ENCODE data around the gene PHLDA3.

Gene PHLDA3

GRCh38 chr1:201506092-201506491, 37.1 kb upstream of the PHLDA3 start:
- Histone ChIP-seq H3K4me1 (ENCODE audit: control insufficient read depth in 1 of 2, insufficient read depth in 1 of 2, low read depth in 1 of 2, low read length in 1 of 2) (peaks cover 38 to 50% of the 10 kb centered on the region in 2 experiments), H3K9me3 (no peaks in the 10 kb centered on the region), H3K27ac (peak overlapping the region; percentile 82), H3K27me3 (no peaks in the 10 kb centered on the region), H3K4me3 (ENCODE audit: low read depth in 1 of 2, low read length in 1 of 2) (peak overlapping the region; percentile 63 to 70), H3K36me3 (no peaks in the 10 kb centered on the region)
- TF ChIP-seq, protein P1, sequence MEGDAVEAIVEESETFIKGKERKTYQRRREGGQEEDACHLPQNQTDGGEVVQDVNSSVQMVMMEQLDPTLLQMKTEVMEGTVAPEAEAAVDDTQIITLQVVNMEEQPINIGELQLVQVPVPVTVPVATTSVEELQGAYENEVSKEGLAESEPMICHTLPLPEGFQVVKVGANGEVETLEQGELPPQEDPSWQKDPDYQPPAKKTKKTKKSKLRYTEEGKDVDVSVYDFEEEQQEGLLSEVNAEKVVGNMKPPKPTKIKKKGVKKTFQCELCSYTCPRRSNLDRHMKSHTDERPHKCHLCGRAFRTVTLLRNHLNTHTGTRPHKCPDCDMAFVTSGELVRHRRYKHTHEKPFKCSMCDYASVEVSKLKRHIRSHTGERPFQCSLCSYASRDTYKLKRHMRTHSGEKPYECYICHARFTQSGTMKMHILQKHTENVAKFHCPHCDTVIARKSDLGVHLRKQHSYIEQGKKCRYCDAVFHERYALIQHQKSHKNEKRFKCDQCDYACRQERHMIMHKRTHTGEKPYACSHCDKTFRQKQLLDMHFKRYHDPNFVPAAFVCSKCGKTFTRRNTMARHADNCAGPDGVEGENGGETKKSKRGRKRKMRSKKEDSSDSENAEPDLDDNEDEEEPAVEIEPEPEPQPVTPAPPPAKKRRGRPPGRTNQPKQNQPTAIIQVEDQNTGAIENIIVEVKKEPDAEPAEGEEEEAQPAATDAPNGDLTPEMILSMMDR (IDR thresholded peaks at IDR 0.05) = no peak

DNA sequence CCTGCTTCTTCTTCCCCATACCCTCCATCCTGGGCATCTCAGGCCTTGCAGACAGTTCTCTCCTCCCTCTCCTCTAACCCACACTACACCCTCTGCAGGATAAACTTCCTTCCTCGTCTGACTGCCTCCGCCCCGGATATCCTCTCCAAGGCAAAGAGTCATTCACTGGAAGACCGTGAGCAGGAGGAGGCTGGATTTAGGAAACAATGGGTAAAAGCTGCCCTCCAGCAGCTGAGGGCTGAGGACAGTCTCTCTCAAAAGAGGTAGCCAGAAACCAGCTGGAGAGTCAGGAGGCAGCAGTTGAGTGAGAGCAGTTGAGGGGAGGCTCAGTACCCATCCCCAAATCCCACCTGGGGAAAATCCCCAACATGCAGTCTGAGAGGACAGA, 36.5 kb upstream of the PHLDA3 start:
- H3K9me3 ChIP-seq = no peaks in the 10 kb centered on the region
- no peaks in the 10 kb centered on the region for H3K36me3 ChIP-seq
- H3K27me3 ChIP-seq = no peaks in the 10 kb centered on the region
- peaks cover 38 to 48% of the 10 kb centered on the region in 2 experiments for H3K4me1 ChIP-seq (ENCODE audit: control insufficient read depth in 1 of 2, insufficient read depth in 1 of 2, low read depth in 1 of 2, low read length in 1 of 2)
- H3K27ac ChIP-seq = peak overlapping the region; percentile 82
- TF ChIP-seq, protein P1 (IDR thresholded peaks at IDR 0.05) = no peak
- H3K4me3 ChIP-seq (ENCODE audit: low read depth in 1 of 2, low read length in 1 of 2) = peak overlapping the region; percentile 3 to 63

GRCh38 chr1:201504799-201505502, 36.0 kb upstream of the PHLDA3 start:
- TF ChIP-seq, protein P1 (IDR thresholded peaks at IDR 0.05) = no peak
- Histone ChIP-seq H3K4me3 (ENCODE audit: low read depth in 1 of 2, low read length in 1 of 2) (peak overlapping the region; percentile 3 to 63), H3K4me1 (ENCODE audit: control insufficient read depth in 1 of 2, insufficient read depth in 1 of 2, low read depth in 1 of 2, low read length in 1 of 2) (peaks cover 38 to 48% of the 10 kb centered on the region in 2 experiments), H3K36me3 (no peaks in the 10 kb centered on the region), H3K27ac (peak overlapping the region; percentile 82), H3K9me3 (no peaks in the 10 kb centered on the region), H3K27me3 (no peaks in the 10 kb centered on the region)

- H3K27me3 ChIP-seq = no peaks in the 10 kb centered on the region
- no peak overlapping the region for H3K4me3 ChIP-seq (ENCODE audit: low read depth in 1 of 2, low read length in 1 of 2)
- no peaks in the 10 kb centered on the region for H3K36me3 ChIP-seq
- TF ChIP-seq, protein P1 (IDR thresholded peaks at IDR 0.05) = no peak
- H3K27ac ChIP-seq = no peak overlapping the region
- H3K9me3 ChIP-seq = no peaks in the 10 kb centered on the region
- peaks cover 31 to 41% of the 10 kb centered on the region in 2 experiments for H3K4me1 ChIP-seq (ENCODE audit: control insufficient read depth in 1 of 2, insufficient read depth in 1 of 2, low read depth in 1 of 2, low read length in 1 of 2)
Observed at GRCh38 chr1:201504179-201504631, 35.2 kb upstream of the PHLDA3 start.

- Histone ChIP-seq H3K27ac (no peak overlapping the region), H3K27me3 (no peaks in the 10 kb centered on the region), H3K4me3 (ENCODE audit: low read depth in 1 of 2, low read length in 1 of 2) (no peak overlapping the region), H3K9me3 (no peaks in the 10 kb centered on the region), H3K36me3 (no peaks in the 10 kb centered on the region), H3K4me1 (ENCODE audit: control insufficient read depth in 1 of 2, insufficient read depth in 1 of 2, low read depth in 1 of 2, low read length in 1 of 2) (peaks cover 29 to 38% of the 10 kb centered on the region in 2 experiments)
- TF ChIP-seq, protein P1 (IDR thresholded peaks at IDR 0.05) = no peak
Observed at GRCh38 chr1:201503397-201504176, 34.6 kb upstream of the PHLDA3 start.

Data from neutrophil (primary cell).